IPS-11a (cell line): ENCODE measurements around the gene OR2T10.
"Not testable (repeated sequence)": the region's sequence is repeated elsewhere in the genome, so short reads cannot be mapped to it uniquely, and the experiment has no call there.

Experiments
- H3K4me3 ChIP-seq: one replicate; pipeline ENCODE4 v1.5.1; 2013; ENCODE audit warnings: low read depth, low read length, control low read depth

The OR2T10 gene

DNA sequence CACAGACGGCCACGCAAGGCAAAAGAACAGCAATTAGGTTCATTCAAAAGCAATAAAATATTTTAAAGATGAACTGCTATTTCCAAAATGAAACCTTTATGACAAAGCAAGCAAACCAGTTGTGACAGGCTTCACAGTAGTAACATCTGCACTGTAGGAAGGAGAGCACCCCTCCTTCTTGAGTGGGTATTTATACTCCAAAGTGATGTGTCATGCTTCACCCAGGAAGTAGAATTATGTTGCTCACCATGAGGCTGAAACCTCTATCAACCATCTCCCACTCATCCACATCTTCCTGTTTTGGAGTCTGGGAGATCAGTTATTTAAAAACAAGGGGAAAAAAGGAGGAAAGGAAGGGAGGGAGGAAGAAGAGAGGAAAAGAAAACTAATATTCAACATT lies 885 bp downstream of the OR2T10 start:
- H3K4me3 ChIP-seq: no peak overlapping the region

GRCh38 chr1:248593226-248593625 lies 4.3 kb downstream of the OR2T10 start:
- no peak overlapping the region for H3K4me3 ChIP-seq

DNA sequence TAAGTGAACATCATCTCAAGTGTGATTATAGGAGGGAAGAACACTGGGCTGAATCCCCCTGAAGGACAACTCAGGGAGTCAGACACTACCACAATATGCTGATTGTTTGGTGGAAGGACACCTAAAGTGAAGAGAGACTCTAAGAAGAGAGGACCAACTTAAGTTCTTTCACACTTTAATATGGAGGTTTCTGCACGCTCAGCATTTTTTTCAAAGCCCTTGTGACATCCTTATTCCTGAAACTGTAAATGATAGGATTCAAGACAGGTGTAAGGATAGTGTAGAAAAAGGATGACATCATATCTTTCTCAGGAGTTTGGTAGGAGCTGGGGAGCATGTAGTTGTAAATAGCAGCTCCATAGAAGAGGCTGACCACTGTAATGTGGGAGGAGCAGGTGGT lies 4.8 kb downstream of the OR2T10 start:
- H3K4me3 ChIP-seq: no peak overlapping the region

GRCh38 chr1:248590055-248590454 lies 7.4 kb downstream of the OR2T10 start:
- H3K4me3 ChIP-seq: no peak overlapping the region

DNA sequence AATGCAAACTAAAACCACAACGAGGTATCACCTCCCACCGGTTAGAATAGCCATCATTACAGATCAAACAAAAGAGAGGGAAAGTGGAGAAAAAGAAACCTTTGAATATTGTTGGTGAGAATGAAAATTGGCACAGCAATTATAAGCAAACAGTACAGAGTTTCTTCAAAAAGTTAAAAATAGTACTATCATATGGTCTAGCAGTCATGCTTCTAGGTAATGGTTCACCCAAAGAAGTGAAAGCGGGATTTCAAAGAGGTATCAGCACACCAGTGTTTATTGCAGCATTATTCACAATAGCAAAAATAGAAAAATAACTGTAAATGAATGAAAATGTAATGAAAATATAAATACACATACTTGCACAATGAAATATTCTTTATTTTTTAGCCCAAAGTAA lies 8.2 kb downstream of the OR2T10 start:
- no peak overlapping the region for H3K4me3 ChIP-seq

GRCh38 chr1:248585266-248585665 lies 12.2 kb downstream of the OR2T10 start:
- H3K4me3 ChIP-seq: no peak overlapping the region

- no peak overlapping the region for H3K4me3 ChIP-seq
Observed at GRCh38 chr1:248576260-248576980, 21.1 kb downstream of the OR2T10 start.

DNA sequence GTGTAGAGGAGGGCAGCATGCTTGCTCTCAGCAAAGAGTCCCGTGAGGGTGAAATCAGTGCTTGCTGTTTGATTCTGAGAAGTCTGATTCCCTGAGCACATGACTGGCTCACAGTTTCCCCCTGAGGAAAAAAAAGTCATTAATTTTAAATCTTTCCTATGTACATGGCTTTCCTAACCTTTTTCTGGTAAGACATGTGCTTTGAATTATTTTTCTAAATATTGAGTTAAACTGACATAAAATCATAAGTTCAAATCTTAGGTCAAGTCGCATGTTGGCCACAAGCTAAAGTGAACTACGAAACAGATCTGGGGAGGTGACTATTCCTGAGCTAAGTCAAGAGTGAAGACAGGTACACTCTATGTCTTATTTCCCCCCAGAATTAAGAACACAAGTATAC lies 22.8 kb downstream of the OR2T10 start, which contains the start of gene OR2T34:
OR2T34 (minus strand) TSS at position 101 of the 400 bp plus-strand sequence; CDS start at position 101, 0 bp downstream.
- not testable (repeated sequence) for H3K4me3 ChIP-seq

GRCh38 chr1:248573856-248574255 lies 23.6 kb downstream of the OR2T10 start:
- H3K4me3 ChIP-seq: not testable (repeated sequence)

DNA sequence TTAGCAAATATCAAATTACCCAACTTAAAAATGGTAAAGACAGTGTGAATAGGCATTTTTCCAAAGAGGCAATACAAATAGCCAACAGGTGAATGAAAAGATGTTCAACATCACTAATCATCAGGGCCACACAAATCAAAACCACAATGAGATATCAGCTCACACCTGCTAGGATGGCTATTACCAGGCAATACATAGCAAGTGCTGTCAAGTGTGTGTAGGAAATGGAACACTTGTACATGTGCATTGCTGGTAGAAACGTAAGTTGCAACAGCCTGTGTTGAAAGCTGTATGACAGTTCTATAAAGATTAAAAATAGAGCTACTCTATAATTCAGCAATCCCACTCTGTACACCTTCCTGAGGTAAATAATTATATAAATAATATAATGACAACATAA lies 25.5 kb downstream of the OR2T10 start:
- H3K4me3 ChIP-seq: not testable (repeated sequence)

DNA sequence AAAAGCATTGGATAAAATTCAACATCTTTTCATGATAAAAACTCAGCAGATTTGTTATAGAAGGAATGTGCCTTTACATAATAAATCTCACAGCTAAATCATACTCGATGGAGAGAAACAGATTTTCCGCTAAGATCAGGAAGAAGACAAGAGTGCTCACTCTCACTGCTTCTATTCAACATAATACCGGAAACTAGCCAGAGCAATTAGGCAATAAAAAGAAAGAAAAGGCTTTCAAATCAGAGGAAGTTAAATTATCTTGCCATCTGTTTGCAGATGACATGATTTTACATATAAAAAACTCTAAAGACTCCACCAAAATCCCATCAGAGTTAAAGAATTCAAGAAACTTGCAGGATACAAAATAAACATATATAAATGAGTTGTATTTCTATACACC lies 26.7 kb downstream of the OR2T10 start:
- not testable (repeated sequence) for H3K4me3 ChIP-seq

DNA sequence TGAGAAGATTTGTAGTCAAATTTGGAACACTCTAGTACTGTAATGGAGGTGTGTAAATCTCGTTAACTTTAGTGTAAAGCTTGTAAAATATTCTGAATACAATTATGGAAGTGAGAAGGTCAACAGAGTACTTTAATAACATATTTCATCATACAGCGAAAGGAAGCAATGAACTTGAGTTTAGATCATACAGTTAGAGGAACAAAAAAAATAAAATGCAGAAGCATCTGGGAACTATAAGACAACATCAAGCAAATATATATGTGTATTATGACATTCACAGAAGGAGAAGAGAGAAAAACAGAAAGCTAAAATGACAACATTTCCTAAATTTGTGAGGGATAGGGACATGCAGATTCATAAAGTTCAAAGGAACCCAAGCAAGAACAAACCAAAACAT lies 28.5 kb downstream of the OR2T10 start:
- not testable (repeated sequence) for H3K4me3 ChIP-seq

DNA sequence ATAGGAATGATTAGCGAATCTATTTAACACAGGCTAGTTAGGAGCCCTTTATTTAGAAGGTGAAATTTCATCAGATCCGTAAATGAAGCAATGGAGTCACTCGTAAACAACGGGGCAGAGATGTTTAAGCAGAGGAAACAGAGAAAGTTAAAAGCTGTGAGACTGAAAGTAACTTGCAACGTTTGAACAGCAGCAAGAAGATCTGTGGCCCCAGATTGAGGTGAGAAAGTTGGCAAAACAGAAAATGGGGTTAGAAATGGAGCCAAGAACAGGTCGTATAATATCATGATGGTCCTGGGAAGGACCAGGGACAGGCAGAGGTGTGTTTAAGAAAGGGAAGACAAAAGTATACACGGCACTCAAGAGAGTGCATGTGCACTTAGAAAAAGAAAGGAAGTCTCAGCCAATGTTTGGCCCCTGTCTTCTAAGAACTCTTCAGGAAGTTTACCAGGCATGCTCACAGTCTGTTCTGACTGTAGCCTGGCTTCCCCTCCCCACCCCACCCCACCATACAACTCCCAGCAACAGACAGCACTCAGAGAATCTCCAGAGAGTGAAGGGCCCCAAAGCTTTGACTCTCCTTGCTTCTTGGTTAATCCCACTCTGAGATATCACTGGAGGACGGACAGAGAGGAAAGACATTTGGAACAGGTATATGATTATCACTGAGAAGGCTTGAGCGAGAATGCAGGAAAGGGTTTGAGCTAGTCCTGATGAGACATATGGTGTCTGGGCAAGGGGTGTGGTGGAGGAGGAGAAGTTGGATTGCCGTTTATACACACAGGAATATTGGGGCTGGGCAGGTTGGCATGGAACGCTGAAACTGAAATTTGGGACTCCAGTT lies 31.7 kb downstream of the OR2T10 start:
- not testable (repeated sequence) for H3K4me3 ChIP-seq

- H3K4me3 ChIP-seq: not testable (repeated sequence)
Observed at GRCh38 chr1:248562672-248563071, 34.8 kb downstream of the OR2T10 start, which contains the start of gene OR2T29. Gene OR2T29, minus strand, starts transcription at chr1:248562772. Its CDS starts 3,281 bp downstream, at chr1:248559491.

- H3K4me3 ChIP-seq: not testable (repeated sequence)
Observed at GRCh38 chr1:248551027-248551426, 46.5 kb downstream of the OR2T10 start.

- H3K4me3 ChIP-seq: not testable (repeated sequence)
Observed at GRCh38 chr1:248547383-248547782, 50.1 kb downstream of the OR2T10 start.
